GM10266 (cell line): ENCODE measurements around the gene ACP3.
A peak's percentile ranks its signal among the peaks of the same experiment; 100 is the strongest.
"Not testable (repeated sequence)": the region's sequence is repeated elsewhere in the genome, so short reads cannot be mapped to it uniquely, and the experiment has no call there.

ENCODE experiments used
- DNase-seq: peaks from one replicate; pipeline ENCODE4 v3.0.0; 2012; ENCODE audit errors: extremely low spot score
- TF ChIP-seq, protein P1 (sequence below): IDR thresholded peaks from 2 replicates; pipeline ENCODE4 v1.5.1; 2012; ENCODE audit warnings: mild to moderate bottlenecking, low read depth; ENCODE audit not compliant: control insufficient read depth, insufficient read depth; ENCODE audit errors: missing control alignments

ACP3 gene

DNA sequence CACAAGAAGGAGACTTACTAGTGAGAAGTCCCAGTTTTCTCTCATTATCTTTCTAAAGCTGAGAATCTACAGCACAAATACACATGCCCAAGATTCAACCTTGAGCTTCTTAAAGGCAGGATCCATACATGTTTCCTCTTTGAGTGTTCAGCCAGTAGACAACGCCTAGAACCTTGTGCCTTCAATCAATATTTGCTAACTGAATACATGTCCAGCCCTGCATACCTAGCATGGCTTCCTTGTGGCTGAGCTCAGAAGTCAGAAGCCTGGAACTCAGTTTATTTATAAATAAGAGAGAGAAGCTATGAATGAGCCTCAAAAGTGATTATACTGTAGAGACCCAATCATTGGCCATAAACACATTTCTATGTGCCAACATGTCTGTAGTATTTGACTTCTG, 43.5 kb downstream of the ACP3 start:
- no peak for DNase-seq
- TF ChIP-seq, protein P1, sequence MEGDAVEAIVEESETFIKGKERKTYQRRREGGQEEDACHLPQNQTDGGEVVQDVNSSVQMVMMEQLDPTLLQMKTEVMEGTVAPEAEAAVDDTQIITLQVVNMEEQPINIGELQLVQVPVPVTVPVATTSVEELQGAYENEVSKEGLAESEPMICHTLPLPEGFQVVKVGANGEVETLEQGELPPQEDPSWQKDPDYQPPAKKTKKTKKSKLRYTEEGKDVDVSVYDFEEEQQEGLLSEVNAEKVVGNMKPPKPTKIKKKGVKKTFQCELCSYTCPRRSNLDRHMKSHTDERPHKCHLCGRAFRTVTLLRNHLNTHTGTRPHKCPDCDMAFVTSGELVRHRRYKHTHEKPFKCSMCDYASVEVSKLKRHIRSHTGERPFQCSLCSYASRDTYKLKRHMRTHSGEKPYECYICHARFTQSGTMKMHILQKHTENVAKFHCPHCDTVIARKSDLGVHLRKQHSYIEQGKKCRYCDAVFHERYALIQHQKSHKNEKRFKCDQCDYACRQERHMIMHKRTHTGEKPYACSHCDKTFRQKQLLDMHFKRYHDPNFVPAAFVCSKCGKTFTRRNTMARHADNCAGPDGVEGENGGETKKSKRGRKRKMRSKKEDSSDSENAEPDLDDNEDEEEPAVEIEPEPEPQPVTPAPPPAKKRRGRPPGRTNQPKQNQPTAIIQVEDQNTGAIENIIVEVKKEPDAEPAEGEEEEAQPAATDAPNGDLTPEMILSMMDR = no peak

DNA sequence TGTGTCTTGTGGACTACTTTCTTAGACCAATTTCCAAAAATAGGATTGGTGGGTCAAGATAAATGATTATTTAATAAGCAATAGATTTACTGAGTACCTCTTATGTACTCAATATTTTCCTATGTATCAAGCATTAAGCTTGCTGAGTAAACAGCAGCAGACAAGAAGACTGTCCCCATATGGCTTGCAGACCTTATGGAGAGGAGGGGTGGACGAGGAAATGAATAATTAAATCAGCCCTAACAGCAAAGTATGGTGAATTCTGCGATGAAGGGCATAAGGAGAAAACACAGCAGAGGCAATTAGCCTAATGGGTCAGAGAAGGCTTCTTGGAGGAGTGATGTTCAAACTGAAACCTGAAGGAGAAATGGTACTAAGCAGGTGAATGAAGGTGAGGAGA, 45.1 kb downstream of the ACP3 start:
- no peak for DNase-seq
- TF ChIP-seq, protein P1 = no peak

DNA sequence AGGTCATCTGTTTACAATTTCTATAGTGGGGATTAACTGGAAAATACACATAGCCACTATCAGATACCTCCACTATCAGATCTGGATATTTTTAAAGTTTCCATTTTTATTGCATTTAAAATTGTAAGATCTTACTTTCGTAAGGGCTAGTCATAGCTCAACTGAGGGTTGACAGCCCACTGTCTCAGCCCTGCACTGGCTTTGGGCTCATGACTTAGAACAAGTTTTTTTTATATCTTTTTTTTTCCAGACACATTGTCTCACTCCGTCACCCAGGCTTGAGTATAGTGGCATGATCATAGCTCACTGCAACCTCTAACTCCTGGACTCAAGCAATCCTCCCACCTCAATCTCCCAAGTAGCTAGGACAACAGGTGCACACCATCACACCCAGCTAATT, 51.3 kb downstream of the ACP3 start:
- TF ChIP-seq, protein P1 = no peak
- DNase-seq = no peak

GRCh38 chr3:132368962-132369361, 51.8 kb downstream of the ACP3 start:
- TF ChIP-seq, protein P1 = no peak
- DNase-seq = no peak

- not testable (repeated sequence) for DNase-seq
These were observed 59.7 kb downstream of the ACP3 start for GRCh38 chr3:132376945-132377354.

GRCh38 chr3:132378048-132378762, 61.0 kb downstream of the ACP3 start:
- DNase-seq = peak; percentile 48
- TF ChIP-seq, protein P1 = no peak

DNA sequence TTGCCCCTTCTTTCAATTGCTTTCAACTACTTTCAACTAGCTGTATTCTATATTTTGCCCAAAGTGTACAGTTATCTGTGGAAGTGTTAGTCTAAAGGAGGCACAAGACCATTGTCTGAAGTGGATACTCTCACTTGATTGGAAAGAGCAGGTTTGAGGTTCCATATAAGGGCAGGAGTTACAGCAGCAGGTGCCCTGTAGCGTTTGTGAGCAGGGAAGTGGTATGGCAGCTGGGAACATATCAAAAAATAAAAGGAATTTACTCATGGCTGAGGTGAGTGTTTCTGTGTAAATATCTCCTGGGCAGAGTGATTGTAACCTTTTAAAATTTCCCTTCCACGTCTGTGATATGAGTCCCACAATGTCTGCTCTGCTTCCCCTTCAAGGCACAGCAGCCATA, 61.6 kb downstream of the ACP3 start:
- TF ChIP-seq, protein P1 = no peak
- no peak for DNase-seq

DNA sequence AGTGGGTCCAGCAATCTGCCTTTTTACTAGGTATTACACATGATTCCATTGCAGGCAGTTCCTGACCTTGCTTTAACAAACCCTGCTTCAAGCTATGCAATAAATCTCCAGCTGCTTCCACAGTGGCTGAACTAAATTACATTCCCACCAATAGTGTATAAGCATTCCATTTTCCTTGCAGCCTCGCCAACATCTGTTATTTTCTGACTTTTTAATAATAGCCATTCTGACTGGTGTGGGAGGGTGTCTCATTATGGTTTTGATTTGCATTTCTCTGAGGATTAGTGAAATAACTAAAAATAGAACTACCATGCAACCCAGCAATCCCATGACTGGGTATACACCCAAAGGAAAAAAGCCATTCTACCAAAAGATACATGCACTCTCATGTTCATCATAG, 63.7 kb downstream of the ACP3 start:
- TF ChIP-seq, protein P1 = no peak
- no peak for DNase-seq
